Activated CD4-positive, alpha-beta T cell treated with anti-CD3 and anti-CD28 coated beads, Interleukin-2, Interleukin-4, amounts not matched to agents 100 ng/mL and 50 ng/mL, durations not matched to agents 16 hours and 8 hours (primary cell): Measurements from ENCODE around the gene IL1RL1.

Experiments
- DNase-seq: peaks from one replicate; pipeline ENCODE4 v3.0.0-alpha.2; 2020; ENCODE audit warnings: low spot score

The IL1RL1 gene

DNA sequence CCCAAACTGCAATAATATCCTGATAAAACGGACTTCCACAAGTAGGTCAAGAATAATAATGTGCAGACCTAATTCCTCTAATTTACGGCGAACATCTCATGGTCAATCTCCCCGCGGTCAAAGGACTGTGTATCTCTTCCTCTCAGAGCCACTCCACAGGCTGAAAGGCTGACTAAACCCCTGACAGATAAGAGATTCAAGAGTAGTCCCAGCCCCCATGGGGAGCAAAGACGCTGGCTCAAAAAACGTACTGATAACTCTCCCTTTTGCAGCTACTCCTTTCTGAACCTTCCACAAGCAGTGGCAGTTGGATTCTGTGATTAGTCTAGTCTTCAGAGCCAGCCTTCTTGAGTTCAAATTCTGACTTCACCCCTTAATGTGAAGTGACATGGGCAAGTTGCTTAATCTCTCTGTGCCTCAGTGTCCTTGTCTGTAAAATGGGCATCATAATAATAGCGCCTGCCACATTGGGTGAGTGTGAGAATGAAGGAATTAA is 24.6 kb downstream of the IL1RL1 start:
- no peak for DNase-seq

DNA sequence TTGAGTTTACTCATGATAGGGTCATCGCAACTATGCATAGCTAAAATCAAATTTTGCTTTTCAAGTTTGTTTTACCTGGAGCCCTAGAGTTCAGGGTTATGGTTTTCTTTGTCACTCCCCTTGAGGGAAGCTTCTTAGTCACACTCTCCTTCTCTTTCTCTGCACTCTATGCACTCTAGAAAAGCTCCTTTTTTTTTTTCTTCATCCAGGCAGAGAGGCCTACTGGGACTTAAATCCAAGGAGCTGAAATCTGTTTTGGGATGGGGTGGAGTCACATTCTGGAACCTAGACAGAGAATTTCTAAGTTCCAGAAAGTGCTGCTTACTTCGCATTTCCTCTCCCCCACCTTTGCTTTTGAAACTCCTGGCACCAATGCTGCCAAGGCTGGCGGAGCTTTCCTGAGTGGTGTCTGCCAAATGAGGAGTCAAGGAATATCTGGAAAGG is 25.2 kb downstream of the IL1RL1 start:
- no peak for DNase-seq

DNA sequence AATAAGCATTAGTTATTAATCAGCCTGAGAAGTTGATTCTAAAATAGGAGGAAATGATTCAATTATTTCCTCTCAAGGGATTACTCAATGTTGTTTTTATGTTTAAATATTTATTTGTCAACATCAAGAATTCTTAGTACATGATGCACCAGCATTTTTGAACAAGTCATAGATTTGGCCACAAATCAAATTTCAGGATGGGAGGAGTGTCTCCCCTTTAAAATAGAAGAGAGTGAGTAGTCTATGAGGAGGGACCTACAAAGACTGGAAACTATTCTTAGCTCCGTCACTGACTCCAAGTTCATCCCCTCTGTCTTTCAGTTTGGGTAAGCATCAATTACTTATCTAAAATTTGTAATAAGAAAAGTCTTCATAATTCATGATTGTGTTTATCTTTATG is 25.6 kb downstream of the IL1RL1 start:
- no peak for DNase-seq

DNA sequence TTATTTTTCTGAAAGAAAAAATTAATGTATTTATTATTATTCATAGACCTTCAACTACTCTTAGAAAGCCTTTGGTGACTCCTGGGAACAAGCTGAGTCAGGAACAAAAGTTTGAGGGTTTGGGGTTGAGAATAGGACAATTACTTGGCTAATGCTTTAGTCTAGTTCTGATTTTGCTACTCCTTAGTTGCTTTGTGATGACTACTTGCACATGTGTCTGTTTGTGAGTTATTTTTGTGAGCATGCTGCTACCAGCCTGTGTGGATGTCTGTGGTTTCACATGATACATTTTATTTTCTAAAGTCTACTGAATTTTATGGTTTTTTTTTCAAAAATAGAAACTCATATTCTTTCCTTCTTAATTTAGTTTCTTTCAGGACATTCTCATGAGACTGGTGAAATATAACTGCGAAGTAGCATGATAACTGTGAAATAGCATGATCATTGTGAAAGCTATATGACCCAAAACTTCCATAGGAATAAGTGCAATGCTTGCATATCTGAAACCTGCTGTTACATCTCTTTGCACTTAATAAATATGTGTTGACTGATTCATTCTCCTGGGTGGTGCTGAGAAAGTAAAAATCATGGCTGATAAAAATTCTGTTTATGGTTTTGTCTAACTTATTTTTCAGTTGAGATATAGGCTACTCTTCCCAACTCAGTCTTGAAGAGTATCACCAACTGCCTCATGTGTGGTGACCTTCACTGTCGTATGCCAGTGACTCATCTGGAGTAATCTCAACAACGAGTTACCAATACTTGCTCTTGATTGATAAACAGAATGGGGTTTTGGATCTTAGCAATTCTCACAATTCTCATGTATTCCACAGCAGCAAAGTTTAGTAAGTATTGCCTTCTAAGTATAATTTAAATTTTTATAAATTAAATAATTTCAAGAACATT is 26.4 kb downstream of the IL1RL1 start:
- peak; percentile 53 for DNase-seq

DNA sequence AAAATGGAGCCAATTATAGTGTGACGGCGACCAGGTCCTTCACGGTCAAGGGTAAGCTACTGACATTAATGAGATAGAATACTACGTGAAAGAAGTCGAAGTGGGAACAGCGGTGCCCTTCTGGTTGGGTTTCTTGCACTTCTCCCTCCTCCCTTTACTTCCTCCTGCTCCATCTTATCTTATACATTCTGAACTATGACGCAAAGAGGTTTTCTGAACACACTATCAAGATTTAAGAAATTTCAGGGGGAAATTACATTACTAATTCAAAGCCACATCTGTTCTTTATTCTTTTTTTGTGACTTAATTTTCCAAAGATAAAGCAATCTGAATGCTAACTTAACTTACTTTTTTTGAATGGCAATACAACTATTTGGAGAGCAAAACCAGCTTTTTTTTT is 29.4 kb downstream of the IL1RL1 start:
- no peak for DNase-seq

DNA sequence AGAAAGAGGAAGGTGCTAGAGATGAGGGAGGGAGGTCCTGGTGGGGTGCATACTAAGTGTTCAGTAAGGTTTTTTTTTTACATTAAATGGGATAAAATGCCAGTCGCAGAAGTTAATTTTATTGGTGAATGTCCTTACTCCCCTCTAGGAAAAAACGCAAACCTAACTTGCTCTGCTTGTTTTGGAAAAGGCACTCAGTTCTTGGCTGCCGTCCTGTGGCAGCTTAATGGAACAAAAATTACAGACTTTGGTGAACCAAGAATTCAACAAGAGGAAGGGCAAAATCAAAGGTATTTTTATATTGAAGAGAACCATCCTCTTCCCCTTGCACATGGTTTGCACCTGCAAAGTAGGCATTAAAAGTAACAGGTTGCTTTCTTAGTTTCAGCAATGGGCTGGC is 31.5 kb downstream of the IL1RL1 start:
- DNase-seq: no peak

DNA sequence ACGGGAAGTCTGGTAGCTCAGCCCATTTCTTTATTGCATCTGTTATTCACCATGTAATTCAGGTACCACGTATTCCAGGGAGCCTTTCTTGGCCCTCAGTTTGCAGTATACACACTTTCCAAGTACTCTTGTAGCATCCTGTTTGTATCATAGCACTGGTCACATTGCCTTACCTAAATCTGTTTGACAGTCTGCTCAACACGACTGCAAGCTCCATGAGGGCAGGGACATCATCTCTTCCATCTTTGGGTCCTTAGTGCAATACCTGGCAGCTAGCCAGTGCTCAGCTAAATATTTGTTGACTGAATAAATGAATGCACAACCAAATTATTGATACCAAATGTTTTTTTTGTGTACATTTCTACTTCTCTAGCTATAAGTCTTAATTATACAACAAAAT is 33.0 kb downstream of the IL1RL1 start:
- DNase-seq: no peak

DNA sequence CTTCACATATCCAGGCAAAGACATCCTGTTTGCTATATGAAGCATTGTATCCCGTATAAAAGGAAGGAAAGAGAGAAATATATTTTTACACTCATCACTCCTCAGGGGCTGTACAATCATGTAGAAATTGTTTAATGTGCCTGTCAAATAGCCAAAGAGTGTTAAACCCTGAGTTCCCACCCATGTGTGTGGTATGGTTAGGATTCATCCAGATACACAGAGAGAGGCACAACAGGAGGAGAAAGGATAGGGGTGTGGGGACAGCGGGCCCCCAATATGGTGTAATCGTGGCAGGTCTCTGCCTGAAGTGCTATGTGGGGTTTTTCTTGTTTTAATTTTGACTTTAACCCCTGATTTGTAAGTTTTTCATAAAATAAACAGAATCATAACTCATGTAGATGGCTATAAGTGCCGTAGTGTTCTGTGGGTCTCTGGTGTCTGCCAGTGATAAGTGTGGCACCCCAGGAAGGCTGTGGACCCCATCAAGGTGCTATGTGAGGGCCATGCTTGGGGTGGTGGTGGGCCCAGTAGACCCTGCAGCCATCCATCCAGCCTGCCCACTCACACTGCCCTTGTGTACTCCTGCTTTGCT is 34.1 kb downstream of the IL1RL1 start:
- no peak for DNase-seq

DNA sequence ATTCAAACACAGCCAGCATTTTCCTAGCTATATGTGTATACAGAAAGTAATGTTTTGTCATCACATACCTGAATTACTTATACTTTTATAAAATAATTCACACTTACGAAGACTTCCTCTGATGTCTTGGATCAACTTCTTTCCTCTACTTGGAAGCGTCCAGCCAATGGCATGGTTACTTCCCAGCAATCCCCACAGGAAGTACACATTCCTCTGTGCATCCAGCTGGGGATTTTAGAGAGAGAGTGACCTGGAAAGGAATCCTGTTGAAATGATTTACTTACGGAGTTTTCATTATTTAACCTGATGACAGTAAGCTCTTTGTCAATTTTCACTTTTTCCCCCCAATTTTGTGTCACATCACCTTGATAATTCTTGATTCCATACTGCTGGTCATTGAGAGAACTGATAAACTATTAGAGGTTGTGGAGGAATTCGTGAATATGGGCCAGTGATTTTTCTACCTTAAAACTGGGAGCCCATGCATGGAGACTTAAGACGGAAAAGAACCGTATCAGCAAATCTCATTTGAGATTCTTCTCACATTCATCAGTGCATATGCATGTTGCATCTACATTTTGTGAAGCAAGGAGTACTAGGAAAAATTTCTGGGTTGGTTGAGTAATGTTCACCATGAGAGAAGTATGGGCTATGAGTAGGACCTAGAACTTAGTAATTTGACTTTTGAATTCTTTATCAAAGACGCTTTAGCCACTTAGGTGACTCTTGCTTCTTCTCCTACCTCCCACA is 35.2 kb downstream of the IL1RL1 start:
- no peak for DNase-seq

DNA sequence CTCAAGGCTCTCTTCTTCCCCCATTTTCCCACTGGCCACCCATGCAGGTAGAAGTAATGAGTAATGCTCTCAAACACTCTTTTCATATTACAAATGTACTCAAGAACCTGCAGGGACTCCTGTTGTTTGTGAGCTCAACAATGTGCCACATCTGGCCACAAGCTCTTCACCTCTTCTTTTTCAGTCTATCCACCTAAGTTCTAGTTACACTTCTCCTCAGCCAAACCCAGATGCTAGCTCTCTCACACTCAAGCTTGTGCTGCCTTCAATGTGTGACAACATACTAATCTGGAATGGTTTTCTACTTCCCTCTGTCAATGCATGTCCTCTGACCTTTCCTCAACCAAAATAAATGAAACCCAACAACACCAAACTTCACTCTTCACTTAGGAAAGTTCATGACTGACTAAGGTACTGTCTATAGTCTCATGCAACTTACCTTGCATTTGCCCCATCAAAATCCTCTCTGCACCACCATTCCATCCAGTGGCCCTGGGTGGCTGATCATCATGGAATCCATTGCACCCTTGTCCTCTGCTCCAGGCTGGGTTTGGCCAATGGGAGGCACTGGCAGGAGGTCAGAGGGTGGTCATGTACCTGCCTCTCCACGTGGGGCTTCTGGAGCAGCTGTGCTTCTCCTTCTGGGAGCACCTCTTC is 38.9 kb downstream of the IL1RL1 start:
- no peak for DNase-seq

DNA sequence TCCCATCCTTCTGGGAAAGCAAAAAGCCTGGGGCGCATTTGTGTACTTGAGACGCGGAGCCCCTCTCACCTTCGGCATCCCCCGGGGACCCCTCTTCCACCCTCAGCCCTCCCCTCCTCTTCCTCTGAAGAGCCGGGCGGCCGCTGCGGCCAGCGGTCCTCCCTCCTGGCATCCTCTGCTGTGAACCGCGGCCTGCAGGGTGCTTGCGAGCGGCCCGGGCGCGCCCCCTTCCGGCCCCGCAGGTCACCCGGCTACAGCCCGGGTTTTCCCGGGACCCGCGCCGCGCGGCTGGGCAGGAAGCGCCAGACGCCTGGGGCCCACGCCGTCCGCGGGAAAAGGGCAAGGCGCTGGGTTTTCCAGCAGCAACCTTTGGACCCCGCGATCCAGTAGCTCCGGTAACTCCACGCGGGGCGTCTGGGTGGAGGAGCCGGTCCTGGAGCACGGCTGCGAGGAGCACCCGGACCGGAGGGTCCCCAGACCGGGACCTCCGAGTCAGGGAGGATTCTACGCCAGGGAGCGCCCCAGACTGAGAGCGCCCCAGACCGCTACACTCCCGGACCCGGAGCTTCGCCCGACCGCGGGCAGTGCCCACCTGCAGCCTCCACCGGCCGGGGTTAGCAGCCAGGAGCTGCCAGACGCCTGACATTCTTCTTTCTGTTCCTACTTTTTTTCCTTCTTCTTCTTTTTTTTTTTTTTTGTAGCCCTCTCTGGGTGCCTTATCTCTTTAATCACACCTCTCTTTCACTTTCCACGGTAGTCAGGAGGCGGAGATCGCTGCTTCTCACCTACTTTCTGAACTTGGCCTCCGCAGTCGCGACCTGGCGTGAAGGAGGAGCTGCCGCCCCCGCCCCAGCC is 44.4 kb downstream of the IL1RL1 start, which contains the start of gene IL18R1:
IL18R1 (plus strand) TSS at position 271 of the 855 bp plus-strand sequence. CDS start 6,865 bp downstream, outside the sequence.
- peak; percentile 77 for DNase-seq

DNA sequence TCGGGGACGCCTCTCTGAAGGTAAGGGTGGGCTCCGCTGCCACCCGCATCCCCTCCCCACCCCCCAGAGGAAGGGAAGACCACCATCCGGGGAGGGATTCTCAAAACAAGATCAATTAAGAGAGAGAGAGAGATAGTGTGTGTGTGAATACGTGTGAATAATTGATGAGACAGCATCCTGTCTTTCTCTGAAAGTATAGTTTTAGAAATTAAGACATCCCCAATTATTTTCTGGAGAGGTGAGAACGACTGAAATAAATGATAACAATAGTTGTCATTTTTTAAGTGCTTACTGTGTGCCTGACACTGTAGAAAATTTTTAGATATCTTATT is 45.0 kb downstream of the IL1RL1 start:
- DNase-seq: no peak

DNA sequence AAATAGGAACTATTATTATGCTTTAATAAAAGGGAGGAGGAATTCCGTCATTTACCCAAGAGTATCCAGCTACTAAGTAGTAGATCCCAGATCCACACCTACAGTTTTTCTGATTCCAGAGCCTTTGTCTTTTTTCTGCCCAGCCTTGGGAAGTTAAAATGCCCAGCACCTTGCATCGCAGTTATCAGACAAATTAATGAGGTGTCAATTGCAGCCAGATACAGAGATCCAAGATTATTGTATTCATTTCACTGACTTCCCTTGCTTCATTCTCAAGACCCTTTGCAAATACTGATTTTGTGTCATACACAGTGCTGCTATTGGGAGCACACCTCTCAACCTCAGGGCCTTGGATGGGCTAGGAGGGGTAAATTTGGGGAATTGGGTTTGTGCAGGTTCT is 45.4 kb downstream of the IL1RL1 start:
- DNase-seq: no peak

DNA sequence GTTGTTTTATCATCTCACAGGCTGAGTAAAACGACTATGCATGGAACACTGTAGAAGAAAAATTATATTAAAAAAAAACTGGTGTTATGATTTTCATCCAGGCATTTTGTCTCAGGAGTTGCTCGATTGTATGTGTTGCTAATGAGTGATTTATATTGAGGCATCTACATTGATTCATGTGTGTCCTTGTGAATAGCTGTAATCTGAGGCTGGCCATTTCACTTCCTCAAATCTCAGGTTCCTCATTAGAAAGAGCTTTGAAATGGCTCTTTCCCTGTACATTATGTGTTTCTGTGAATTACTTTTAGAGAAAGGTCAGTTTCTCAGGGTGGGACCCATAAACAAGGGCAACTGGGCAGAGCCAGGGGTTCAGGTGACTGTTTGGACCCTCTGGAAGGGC is 46.6 kb downstream of the IL1RL1 start:
- no peak for DNase-seq

DNA sequence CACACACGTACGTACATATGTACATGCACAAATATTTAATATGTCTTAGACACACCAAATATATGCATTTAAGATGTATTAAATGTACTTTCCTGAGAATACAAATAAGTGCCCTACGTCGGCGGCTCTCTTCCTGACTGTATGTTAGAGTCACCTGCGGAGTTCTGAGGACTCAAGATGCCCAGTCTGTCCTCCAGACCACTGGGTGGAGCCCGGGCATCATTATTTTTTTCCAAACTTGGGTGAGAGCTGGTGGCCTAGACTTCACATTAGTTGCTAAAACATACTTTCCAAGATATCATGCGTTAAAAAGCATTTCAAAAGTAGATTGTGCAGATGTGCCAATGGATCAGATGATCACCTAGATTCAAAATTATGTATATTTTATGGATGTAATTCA is 47.1 kb downstream of the IL1RL1 start:
- peak; percentile 50 for DNase-seq

DNA sequence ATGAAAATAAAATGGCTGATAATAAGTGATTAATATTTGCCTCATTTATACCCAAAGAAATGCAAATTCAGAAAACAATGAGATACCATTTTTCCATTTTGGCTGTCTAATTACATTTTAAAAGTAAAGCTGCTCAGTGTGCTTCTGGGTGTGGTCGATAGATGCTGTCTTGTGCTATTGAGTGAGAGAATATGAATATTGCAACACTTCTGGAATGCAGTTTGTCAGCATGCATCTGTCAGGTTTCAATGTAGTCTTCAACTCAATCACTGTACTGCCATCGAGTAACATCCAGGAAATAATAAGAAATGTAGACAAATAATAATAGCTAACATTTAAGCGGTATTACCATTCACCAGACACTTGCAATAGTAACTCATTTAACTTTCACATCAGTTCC is 48.2 kb downstream of the IL1RL1 start:
- no peak for DNase-seq

DNA sequence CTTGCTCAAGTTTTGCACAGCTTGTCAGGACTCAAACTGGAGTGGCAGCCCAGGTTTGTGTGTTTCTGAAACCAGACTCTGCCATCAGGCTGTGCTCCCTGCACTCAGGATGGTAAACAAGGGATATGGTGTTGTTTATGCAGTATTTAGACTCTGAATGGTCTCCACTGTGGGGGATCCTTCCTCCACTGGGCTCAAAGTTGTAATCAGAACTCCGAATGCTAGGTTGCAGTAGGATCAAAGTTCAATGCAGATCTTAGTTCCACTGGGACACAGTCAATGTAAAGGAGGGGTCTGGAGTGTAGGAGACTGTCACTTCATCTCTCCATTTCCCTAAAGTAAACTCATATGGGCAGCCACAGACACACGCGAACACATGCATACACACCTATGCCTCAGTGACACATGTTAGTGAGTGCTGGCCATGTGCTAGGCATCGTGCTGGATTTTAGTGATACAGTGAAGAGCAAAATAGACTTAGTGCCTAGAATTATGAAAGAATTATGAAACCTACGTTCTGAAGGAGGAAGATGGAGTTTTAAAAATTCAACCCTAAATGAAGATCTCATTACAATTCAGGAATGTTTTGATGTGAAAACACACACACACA is 50.4 kb downstream of the IL1RL1 start:
- DNase-seq: no peak

DNA sequence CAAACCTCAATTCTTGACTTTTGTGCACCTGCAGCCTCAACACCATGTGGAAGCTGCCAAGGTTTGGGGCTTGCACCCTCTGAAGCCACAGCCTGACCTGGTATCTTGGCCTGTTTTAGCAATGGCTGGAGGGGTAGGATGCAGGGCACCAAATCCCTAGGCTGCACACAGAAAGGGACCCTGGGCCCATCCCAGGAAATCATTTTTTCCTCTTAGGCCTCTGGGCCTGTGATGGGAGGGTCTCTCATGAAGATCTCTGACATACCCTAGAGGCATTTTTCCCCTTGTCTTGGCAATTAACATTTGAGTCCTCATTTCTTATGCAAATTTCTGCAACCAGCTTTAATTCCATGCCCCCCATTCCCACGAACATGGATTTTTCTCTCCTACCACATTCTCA is 54.4 kb downstream of the IL1RL1 start:
- DNase-seq: no peak

DNA sequence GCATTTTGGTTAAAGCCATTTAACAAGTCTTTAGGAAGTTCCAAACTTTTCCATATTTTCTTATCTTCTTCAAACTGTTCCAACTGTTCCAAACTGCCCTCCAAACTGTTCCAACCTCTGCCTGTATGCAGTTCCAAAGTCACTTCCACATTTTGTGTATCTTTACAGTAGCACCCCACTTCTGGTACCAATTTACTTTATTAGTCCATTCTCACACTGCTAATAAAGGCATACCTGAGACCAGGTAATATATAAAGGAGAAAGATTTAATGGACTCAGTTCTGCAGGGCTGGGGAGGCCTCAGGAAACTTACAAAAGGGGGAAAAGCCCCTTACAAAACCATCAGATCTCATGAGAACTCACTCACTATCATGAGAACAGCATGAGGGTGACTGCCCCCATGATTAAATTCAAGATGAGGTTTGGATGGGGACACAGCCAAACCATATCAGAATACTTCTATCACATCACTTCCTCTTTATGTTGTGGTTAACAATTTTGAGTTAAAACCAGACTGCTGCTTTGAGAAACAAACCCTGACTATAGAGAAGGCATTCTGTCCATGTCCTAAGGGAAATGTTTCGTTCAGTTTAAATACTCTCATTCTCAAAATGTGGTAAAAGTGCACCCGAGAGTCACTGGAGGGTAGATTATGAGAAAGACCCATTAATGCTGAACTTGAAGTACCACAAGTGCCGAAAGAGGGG is 55.2 kb downstream of the IL1RL1 start:
- DNase-seq: peak; percentile 65

DNA sequence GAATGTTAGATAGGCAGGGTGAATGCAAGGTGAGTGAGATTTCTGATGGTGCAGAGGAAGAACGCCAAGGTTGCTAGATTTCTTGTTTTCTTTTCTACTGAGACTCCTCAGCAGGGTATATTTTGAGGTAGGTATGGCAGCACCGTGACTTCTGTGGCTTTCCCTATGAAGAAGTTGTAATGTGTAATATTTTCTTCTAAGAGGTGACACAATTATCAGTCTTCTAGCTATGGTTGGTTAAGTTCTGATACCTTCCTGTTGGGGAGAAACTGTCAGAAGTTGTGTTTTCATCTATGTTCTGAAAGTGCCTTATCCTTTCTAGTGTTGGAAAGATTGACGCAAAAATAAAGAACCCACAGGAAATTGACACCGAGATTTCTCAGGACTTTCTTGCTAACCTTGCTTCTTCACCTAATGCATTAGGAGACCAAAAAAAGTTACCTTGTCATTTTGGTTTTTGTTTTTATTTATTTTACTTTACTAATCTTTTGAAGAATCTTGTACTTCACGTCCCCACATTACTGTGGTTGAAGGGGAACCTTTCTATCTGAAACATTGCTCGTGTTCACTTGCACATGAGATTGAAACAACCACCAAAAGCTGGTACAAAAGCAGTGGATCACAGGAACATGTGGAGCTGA is 56.1 kb downstream of the IL1RL1 start:
- DNase-seq: peak; percentile 80
